H1 (cell line): ENCODE measurements around the gene DBNL. TPM values are rescaled to one million over a fixed set of nuclear protein-coding genes. Genes with fewer than 3 reads are reported as not detected.

Experiments
- YY1 ChIP-seq: IDR thresholded peaks from 2 replicates; pipeline ENCODE4 v1.6.1; 2011; ENCODE audit warnings: low read depth, mild to moderate bottlenecking, low read length
- polyA plus RNA-seq, 7 experiments: library from polyadenylated mRNA; depleted of rRNA in 3 of 7; stranded (reverse) in 5 of 7; unstranded in 2 of 7; fragments of >200 nt in 5 of 7; fragments of 200-250 nt in 2 of 7; gene quantifications; 1 replicate in 5 of 7; 2 replicates in 1 of 7; 4 replicates in 1 of 7; pipeline versions ENCODE4 v1.2.1 to v1.2.3, GENCODE V29; 2011 to 2013; ENCODE audit warnings: missing spikeins in 2 of 7, mixed read lengths in 2 of 7
- total RNA-seq: library from RNA; stranded (reverse); fragmentation: NEBNext Ultra II Directional; extraction: Animal tissue kit (Norgen Biotek cat#: 25700); gene quantifications from 2 replicates; pipeline ENCODE4 v1.2.1, GENCODE V29; 2021
- TF ChIP-seq, protein P1 (sequence below): fragments of 300-600 bp; sonication (generic); IDR thresholded peaks from 2 replicates; pipeline ENCODE4 v1.7.1; 2012; ENCODE audit warnings: low read length, moderate library complexity, mild to moderate bottlenecking, inconsistent platforms; ENCODE audit not compliant: insufficient replicate concordance
- TF ChIP-seq, protein P2 (sequence below): IDR thresholded peaks from 2 replicates; pipeline ENCODE4 v1.6.1; 2012; ENCODE audit warnings: low read length, inconsistent platforms

DBNL gene
- total and polyA plus RNA-seq, 2 of the 8 experiments (the other 6 are each of a cell fraction or from before 2014, with no cell fraction given): 30.9 to 56.6 TPM

DNA sequence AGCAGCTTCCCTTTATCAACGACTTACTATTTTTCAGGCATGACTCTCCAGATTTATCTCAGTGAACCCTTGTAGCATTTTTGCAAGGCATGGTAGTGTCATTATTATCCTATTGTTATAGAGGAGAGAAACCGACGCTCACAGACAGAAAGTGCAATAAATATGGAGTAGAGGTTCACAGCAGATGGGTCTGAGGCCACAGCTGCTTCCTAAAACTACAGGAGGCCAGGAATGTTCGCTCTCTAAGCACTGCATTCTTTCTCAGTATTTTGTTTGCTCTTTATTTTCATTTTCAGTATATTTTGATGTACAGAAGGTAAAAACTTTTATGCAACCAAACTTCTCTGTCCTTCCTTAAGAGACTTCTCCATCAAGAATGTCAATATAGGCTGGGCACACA, 55.2 kb downstream of the DBNL start (continued):
- TF ChIP-seq, protein P1, sequence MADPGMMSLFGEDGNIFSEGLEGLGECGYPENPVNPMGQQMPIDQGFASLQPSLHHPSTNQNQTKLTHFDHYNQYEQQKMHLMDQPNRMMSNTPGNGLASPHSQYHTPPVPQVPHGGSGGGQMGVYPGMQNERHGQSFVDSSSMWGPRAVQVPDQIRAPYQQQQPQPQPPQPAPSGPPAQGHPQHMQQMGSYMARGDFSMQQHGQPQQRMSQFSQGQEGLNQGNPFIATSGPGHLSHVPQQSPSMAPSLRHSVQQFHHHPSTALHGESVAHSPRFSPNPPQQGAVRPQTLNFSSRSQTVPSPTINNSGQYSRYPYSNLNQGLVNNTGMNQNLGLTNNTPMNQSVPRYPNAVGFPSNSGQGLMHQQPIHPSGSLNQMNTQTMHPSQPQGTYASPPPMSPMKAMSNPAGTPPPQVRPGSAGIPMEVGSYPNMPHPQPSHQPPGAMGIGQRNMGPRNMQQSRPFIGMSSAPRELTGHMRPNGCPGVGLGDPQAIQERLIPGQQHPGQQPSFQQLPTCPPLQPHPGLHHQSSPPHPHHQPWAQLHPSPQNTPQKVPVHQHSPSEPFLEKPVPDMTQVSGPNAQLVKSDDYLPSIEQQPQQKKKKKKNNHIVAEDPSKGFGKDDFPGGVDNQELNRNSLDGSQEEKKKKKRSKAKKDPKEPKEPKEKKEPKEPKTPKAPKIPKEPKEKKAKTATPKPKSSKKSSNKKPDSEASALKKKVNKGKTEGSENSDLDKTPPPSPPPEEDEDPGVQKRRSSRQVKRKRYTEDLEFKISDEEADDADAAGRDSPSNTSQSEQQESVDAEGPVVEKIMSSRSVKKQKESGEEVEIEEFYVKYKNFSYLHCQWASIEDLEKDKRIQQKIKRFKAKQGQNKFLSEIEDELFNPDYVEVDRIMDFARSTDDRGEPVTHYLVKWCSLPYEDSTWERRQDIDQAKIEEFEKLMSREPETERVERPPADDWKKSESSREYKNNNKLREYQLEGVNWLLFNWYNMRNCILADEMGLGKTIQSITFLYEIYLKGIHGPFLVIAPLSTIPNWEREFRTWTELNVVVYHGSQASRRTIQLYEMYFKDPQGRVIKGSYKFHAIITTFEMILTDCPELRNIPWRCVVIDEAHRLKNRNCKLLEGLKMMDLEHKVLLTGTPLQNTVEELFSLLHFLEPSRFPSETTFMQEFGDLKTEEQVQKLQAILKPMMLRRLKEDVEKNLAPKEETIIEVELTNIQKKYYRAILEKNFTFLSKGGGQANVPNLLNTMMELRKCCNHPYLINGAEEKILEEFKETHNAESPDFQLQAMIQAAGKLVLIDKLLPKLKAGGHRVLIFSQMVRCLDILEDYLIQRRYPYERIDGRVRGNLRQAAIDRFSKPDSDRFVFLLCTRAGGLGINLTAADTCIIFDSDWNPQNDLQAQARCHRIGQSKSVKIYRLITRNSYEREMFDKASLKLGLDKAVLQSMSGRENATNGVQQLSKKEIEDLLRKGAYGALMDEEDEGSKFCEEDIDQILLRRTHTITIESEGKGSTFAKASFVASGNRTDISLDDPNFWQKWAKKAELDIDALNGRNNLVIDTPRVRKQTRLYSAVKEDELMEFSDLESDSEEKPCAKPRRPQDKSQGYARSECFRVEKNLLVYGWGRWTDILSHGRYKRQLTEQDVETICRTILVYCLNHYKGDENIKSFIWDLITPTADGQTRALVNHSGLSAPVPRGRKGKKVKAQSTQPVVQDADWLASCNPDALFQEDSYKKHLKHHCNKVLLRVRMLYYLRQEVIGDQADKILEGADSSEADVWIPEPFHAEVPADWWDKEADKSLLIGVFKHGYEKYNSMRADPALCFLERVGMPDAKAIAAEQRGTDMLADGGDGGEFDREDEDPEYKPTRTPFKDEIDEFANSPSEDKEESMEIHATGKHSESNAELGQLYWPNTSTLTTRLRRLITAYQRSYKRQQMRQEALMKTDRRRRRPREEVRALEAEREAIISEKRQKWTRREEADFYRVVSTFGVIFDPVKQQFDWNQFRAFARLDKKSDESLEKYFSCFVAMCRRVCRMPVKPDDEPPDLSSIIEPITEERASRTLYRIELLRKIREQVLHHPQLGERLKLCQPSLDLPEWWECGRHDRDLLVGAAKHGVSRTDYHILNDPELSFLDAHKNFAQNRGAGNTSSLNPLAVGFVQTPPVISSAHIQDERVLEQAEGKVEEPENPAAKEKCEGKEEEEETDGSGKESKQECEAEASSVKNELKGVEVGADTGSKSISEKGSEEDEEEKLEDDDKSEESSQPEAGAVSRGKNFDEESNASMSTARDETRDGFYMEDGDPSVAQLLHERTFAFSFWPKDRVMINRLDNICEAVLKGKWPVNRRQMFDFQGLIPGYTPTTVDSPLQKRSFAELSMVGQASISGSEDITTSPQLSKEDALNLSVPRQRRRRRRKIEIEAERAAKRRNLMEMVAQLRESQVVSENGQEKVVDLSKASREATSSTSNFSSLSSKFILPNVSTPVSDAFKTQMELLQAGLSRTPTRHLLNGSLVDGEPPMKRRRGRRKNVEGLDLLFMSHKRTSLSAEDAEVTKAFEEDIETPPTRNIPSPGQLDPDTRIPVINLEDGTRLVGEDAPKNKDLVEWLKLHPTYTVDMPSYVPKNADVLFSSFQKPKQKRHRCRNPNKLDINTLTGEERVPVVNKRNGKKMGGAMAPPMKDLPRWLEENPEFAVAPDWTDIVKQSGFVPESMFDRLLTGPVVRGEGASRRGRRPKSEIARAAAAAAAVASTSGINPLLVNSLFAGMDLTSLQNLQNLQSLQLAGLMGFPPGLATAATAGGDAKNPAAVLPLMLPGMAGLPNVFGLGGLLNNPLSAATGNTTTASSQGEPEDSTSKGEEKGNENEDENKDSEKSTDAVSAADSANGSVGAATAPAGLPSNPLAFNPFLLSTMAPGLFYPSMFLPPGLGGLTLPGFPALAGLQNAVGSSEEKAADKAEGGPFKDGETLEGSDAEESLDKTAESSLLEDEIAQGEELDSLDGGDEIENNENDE: no peak
- TF ChIP-seq, protein P2, sequence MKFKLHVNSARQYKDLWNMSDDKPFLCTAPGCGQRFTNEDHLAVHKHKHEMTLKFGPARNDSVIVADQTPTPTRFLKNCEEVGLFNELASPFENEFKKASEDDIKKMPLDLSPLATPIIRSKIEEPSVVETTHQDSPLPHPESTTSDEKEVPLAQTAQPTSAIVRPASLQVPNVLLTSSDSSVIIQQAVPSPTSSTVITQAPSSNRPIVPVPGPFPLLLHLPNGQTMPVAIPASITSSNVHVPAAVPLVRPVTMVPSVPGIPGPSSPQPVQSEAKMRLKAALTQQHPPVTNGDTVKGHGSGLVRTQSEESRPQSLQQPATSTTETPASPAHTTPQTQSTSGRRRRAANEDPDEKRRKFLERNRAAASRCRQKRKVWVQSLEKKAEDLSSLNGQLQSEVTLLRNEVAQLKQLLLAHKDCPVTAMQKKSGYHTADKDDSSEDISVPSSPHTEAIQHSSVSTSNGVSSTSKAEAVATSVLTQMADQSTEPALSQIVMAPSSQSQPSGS: no peak
- TF ChIP-seq YY1: no peak
